K562 (cell line): ENCODE data around the gene C16orf92. TPM values are rescaled to one million over a fixed set of nuclear protein-coding genes. Genes with fewer than 3 reads are reported as not detected.

Experiments
- CBX8 ChIP-seq: fragments of 200-600 bp; sonication (generic); IDR thresholded peaks from 2 replicates; pipeline ENCODE4 v1.6.1; 2012; ENCODE audit warnings: borderline replicate concordance, mixed run types, low read depth, mild to moderate bottlenecking, moderate library complexity, mixed read lengths, low read length, control low read depth, inconsistent platforms; ENCODE audit not compliant: poor library complexity, severe bottlenecking; ENCODE audit errors: extremely low read depth
- FOXK1 ChIP-seq: sonication (generic); formaldehyde crosslinking; IDR thresholded peaks from 2 replicates; pipeline ENCODE4 v1.8.0; 2022; ENCODE audit warnings: missing genetic modification reagents, mild to moderate bottlenecking, borderline replicate concordance
- GTF2E2 ChIP-seq: fragments of 200-800 bp; sonication (Bioruptor generic); IDR thresholded peaks from 2 replicates; pipeline ENCODE4 v1.6.1; 2016; ENCODE audit warnings: missing genetic modification characterization, missing compliant biosample characterization
- KAT8 ChIP-seq: fragments of 450-650 bp; IDR thresholded peaks from 2 replicates; pipeline ENCODE4 v1.6.1; 2016; ENCODE audit warnings: low read depth, mild to moderate bottlenecking
- KDM4B ChIP-seq, 2 experiments: fragments of 450-650 bp in 1 of 2; sonication (generic) in 1 of 2; IDR thresholded peaks; 2 replicates each; pipeline ENCODE4 v1.6.1; 2016 to 2017; ENCODE audit warnings: borderline replicate concordance in 2 of 2, antibody characterized with exemption in 1 of 2, low read depth in 1 of 2, mild to moderate bottlenecking in 1 of 2
- MTA2 ChIP-seq: fragments of 450-650 bp; IDR thresholded peaks from 2 replicates; pipeline ENCODE4 v1.6.1; 2016; ENCODE audit warnings: low read depth
- NR1H2 ChIP-seq: sonication (generic); formaldehyde crosslinking; IDR thresholded peaks from 2 replicates; pipeline ENCODE4 v1.4.0; 2020; ENCODE audit warnings: mild to moderate bottlenecking, missing genetic modification reagents
- SP1 ChIP-seq: sonication (generic); formaldehyde crosslinking; IDR thresholded peaks from 2 replicates; pipeline ENCODE4 v1.8.1; 2022; ENCODE audit warnings: mild to moderate bottlenecking, missing genetic modification reagents
- XRCC3 ChIP-seq: fragments of 450-650 bp; IDR thresholded peaks from 2 replicates; pipeline ENCODE4 v1.6.1; 2017; ENCODE audit warnings: mild to moderate bottlenecking, moderate library complexity
- ZFP36 ChIP-seq: fragments of 150-350 bp; IDR thresholded peaks from 2 replicates; pipeline ENCODE4 v1.6.1; 2018; ENCODE audit warnings: low read length, low read depth; ENCODE audit not compliant: partially characterized antibody
- ZNF217 ChIP-seq: sonication (generic); formaldehyde crosslinking; IDR thresholded peaks from 2 replicates; pipeline ENCODE4 v1.8.0; 2022; ENCODE audit warnings: mild to moderate bottlenecking, missing genetic modification reagents
- polyA plus RNA-seq, 8 experiments: library from polyadenylated mRNA; depleted of rRNA in 4 of 8; stranded (reverse) in 5 of 8; unstranded in 3 of 8; fragments of >200 nt; fragmentation: Nextera tagmentation in 2 of 8; fragmentation: Illumina TruSeq in 1 of 8; extraction: Ambion mirVana in 2 of 8; extraction: Trizol in 1 of 8; gene quantifications; 2 replicates each; pipeline versions ENCODE4 v1.2.1 to v1.2.3, GENCODE V29; 2011 to 2014; ENCODE audit warnings: inconsistent platforms in 1 of 8, missing spikeins in 1 of 8
- total RNA-seq, 7 experiments: library from RNA; depleted of rRNA in 6 of 7; stranded (reverse); fragments of >200 nt in 6 of 7; fragmentation: Illumina TruSeq in 2 of 7; extraction: Trizol in 2 of 7; gene quantifications; 2 replicates each; pipeline versions ENCODE4 v1.2.1 to v1.2.3, GENCODE V29; 2011 to 2021; ENCODE audit warnings: low replicate concordance in 1 of 7
- TF ChIP-seq, protein P1 (sequence below): sonication (generic); formaldehyde crosslinking; IDR thresholded peaks from 2 replicates; pipeline ENCODE4 v1.8.0; 2022; ENCODE audit warnings: missing genetic modification reagents, mild to moderate bottlenecking, borderline replicate concordance
- TF ChIP-seq, protein P2 (sequence below): fragments of 450-650 bp; formaldehyde crosslinking; conservative IDR thresholded peaks from 2 replicates; pipeline ENCODE4 v1.4.0; 2022; ENCODE audit warnings: mild to moderate bottlenecking, missing genetic modification characterization
- TF ChIP-seq, protein P3 (sequence below), 2 experiments: fragments of 450-650 bp; IDR thresholded peaks; 2 replicates each; pipeline ENCODE4 v1.6.1; 2016
- TF ChIP-seq, protein P4 (sequence below), 2 experiments: IDR thresholded peaks; 2 replicates each; pipeline ENCODE4 v1.6.1; 2011; ENCODE audit warnings: borderline replicate concordance in 1 of 2, control low read depth in 1 of 2, low read depth in 1 of 2, low read length in 1 of 2, mild to moderate bottlenecking in 1 of 2, mixed read lengths in 1 of 2, moderate library complexity in 1 of 2; ENCODE audit not compliant: insufficient read depth in 1 of 2, insufficient read length in 1 of 2, poor library complexity in 1 of 2, severe bottlenecking in 1 of 2; ENCODE audit errors: extremely low read depth in 1 of 2
- TF ChIP-seq, protein P5 (sequence below): fragments of 450-650 bp; IDR thresholded peaks from 2 replicates; pipeline ENCODE4 v1.6.1; 2016; ENCODE audit warnings: borderline replicate concordance

The C16orf92 gene
- total and polyA plus RNA-seq, 9 of the 15 experiments (the other 6 are each of a cell fraction or from before 2014, with no cell fraction given), result not detected

DNA sequence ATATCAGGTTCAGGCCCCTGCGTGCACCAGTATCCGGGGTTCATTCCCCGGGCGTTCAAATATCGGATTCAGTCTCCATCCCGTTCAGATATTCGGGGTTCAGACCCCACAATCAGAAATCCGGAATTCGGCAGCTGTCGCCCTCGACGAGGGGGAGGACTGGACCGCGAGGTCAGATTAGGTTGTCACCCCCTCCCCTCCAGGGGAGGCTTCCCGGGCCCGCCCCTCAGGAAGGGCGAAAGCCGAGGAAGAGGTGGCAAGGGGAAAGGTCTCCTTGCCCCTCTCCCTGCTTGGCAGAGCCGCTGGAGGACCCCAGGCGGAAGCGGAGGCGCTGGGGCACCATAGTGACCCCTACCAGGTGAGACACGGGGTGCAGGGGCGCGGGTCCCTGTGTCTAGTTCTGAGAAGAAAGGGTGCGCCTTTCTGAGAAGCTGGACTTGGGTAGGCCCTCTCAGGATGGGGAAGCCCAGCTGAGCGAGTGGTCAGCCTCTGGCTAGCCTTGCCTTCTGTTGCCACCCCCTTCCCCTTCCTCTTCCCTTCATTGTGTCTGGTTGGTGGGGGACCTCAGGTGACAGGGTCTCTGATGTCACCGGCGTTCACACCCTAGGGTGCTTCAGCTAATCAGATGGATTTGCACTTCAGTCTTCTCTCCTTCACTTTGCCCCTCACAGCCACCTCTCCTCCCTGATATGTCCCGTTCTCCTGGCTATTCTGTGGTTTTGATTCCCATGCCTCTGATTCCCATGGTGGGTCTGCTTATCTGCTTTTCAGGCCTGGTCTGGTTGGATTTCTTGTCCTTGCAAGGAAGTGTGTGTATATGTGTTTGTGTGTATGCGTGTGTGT, 48.5 kb upstream of the C16orf92 start (continued):
- TF ChIP-seq SP1 (CRISPR knock-in tag), result peak; percentile 20; the same call in 1 of the 2 replicates
- TF ChIP-seq, protein P1, sequence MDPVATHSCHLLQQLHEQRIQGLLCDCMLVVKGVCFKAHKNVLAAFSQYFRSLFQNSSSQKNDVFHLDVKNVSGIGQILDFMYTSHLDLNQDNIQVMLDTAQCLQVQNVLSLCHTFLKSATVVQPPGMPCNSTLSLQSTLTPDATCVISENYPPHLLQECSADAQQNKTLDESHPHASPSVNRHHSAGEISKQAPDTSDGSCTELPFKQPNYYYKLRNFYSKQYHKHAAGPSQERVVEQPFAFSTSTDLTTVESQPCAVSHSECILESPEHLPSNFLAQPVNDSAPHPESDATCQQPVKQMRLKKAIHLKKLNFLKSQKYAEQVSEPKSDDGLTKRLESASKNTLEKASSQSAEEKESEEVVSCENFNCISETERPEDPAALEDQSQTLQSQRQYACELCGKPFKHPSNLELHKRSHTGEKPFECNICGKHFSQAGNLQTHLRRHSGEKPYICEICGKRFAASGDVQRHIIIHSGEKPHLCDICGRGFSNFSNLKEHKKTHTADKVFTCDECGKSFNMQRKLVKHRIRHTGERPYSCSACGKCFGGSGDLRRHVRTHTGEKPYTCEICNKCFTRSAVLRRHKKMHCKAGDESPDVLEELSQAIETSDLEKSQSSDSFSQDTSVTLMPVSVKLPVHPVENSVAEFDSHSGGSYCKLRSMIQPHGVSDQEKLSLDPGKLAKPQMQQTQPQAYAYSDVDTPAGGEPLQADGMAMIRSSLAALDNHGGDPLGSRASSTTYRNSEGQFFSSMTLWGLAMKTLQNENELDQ, result no peak
- TF ChIP-seq, protein P2, sequence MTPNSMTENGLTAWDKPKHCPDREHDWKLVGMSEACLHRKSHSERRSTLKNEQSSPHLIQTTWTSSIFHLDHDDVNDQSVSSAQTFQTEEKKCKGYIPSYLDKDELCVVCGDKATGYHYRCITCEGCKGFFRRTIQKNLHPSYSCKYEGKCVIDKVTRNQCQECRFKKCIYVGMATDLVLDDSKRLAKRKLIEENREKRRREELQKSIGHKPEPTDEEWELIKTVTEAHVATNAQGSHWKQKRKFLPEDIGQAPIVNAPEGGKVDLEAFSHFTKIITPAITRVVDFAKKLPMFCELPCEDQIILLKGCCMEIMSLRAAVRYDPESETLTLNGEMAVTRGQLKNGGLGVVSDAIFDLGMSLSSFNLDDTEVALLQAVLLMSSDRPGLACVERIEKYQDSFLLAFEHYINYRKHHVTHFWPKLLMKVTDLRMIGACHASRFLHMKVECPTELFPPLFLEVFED (CRISPR knock-in tag), result no peak
- TF ChIP-seq, protein P3, sequence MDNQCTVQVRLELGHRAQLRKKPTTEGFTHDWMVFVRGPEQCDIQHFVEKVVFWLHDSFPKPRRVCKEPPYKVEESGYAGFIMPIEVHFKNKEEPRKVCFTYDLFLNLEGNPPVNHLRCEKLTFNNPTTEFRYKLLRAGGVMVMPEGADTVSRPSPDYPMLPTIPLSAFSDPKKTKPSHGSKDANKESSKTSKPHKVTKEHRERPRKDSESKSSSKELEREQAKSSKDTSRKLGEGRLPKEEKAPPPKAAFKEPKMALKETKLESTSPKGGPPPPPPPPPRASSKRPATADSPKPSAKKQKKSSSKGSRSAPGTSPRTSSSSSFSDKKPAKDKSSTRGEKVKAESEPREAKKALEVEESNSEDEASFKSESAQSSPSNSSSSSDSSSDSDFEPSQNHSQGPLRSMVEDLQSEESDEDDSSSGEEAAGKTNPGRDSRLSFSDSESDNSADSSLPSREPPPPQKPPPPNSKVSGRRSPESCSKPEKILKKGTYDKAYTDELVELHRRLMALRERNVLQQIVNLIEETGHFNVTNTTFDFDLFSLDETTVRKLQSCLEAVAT (IDR thresholded peaks at IDR 0.05), result 0 out of 4 replicates have a peak, but pooled peaks of 1 of the 2 experiments have one; percentile 42
- TF ChIP-seq KDM4B (IDR thresholded peaks at IDR 0.05; ENCODE audit: borderline replicate concordance in 2 of 2, low read depth in 1 of 2), result no peak
- TF ChIP-seq, protein P4, sequence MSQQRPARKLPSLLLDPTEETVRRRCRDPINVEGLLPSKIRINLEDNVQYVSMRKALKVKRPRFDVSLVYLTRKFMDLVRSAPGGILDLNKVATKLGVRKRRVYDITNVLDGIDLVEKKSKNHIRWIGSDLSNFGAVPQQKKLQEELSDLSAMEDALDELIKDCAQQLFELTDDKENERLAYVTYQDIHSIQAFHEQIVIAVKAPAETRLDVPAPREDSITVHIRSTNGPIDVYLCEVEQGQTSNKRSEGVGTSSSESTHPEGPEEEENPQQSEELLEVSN (IDR thresholded peaks at IDR 0.05; ENCODE audit: borderline replicate concordance in 1 of 2, extremely low read depth in 1 of 2, insufficient read depth in 1 of 2, insufficient read length in 1 of 2, low read depth in 1 of 2, low read length in 1 of 2, poor library complexity in 1 of 2, severe bottlenecking in 1 of 2), result peak in 1 of 2 experiments; percentile 12
- no peak for TF ChIP-seq KAT8
- TF ChIP-seq ZFP36, result no peak
- no peak for TF ChIP-seq CBX8
- TF ChIP-seq, protein P5, sequence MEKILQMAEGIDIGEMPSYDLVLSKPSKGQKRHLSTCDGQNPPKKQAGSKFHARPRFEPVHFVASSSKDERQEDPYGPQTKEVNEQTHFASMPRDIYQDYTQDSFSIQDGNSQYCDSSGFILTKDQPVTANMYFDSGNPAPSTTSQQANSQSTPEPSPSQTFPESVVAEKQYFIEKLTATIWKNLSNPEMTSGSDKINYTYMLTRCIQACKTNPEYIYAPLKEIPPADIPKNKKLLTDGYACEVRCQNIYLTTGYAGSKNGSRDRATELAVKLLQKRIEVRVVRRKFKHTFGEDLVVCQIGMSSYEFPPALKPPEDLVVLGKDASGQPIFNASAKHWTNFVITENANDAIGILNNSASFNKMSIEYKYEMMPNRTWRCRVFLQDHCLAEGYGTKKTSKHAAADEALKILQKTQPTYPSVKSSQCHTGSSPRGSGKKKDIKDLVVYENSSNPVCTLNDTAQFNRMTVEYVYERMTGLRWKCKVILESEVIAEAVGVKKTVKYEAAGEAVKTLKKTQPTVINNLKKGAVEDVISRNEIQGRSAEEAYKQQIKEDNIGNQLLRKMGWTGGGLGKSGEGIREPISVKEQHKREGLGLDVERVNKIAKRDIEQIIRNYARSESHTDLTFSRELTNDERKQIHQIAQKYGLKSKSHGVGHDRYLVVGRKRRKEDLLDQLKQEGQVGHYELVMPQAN, result peak; percentile 23; the same call in 1 of the 2 replicates
- TF ChIP-seq ZNF217, result no peak
- TF ChIP-seq MTA2, result no peak
- TF ChIP-seq FOXK1, result peak; percentile 16; the same call in 1 of the 2 replicates
- no peak for TF ChIP-seq NR1H2 (CRISPR knock-in tag)
- TF ChIP-seq XRCC3, result no peak
- TF ChIP-seq GTF2E2, result no peak
